ENCODE data around the gene SLC17A5. TPM values are rescaled to one million over a fixed set of nuclear protein-coding genes. Genes with fewer than 3 reads are reported as not detected.

SLC17A5 gene
- total RNA-seq, 2 experiments from 2014 or later: 5.3 to 6.2 TPM

GRCh38 chr6:73632346-73632745, 21.4 kb downstream of the SLC17A5 start:
- Histone ChIP-seq H3K27ac (ENCODE audit: low read depth in 1 of 2, low read length in 2 of 2) (no peak overlapping the region), H3K4me3 (ENCODE audit: low read length) (no peak overlapping the region), H3K36me3 (ENCODE audit: insufficient read depth, low read length) (peaks cover 57% of the 10 kb centered on the region), H3K9me3 (ENCODE audit: control insufficient read depth in 1 of 2, insufficient read depth in 1 of 2, low read length in 2 of 2) (no peaks in the 10 kb centered on the region), H3K27me3 (ENCODE audit: control insufficient read depth in 1 of 2, insufficient read depth in 2 of 2, low read length in 2 of 2) (no peaks in the 10 kb centered on the region), H3K4me1 (ENCODE audit: insufficient read depth, low read length) (no peaks in the 10 kb centered on the region)
- no peaks in the 10 kb centered on the region for H3K9me3 Mint-ChIP-seq
- H3K36me3 Mint-ChIP-seq (ENCODE audit: low read depth): peaks cover 65% of the 10 kb centered on the region
- TF ChIP-seq CTCF (IDR thresholded peaks at IDR 0.05): no peak
- no peak for DNase-seq
- CTCF ChIA-PET: interaction anchor here (0.8 kb wide), 1 partner anchor 11 kb away, joined by 4 read pairs; no protein-coding TSS in a partner anchor
- H3K27me3 Mint-ChIP-seq: no peaks in the 10 kb centered on the region
- H3K27ac Mint-ChIP-seq: no peak overlapping the region
- no peaks in the 10 kb centered on the region for H3K4me1 Mint-ChIP-seq (ENCODE audit: low read depth)
- H3K4me3 Mint-ChIP-seq: no peak overlapping the region
- intact Hi-C loops (cut with DNase I, micrococcal nuclease): no loop called here
- no peak for ATAC-seq (ENCODE audit: poor library complexity)
- POLR2A ChIA-PET: interaction anchor here (1.0 to 1.5 kb wide), 3 partner anchors 109 to 119 kb away, joined by 3 to 4 read pairs (median 3); partner anchors contain the start of gene EEF1A1

- Mint-ChIP-seq H3K4me1 (ENCODE audit: low read depth) (no peaks in the 10 kb centered on the region), H3K36me3 (ENCODE audit: low read depth) (peaks cover 60% of the 10 kb centered on the region), H3K27me3 (no peaks in the 10 kb centered on the region), H3K4me3 (no peak overlapping the region), H3K9me3 (no peaks in the 10 kb centered on the region), H3K27ac (no peak overlapping the region)
- Histone ChIP-seq H3K27me3 (ENCODE audit: control insufficient read depth in 1 of 2, insufficient read depth in 2 of 2, low read length in 2 of 2) (no peaks in the 10 kb centered on the region), H3K4me3 (ENCODE audit: low read length) (no peak overlapping the region), H3K36me3 (ENCODE audit: insufficient read depth, low read length) (peaks cover 52% of the 10 kb centered on the region), H3K27ac (ENCODE audit: low read depth in 1 of 2, low read length in 2 of 2) (no peak overlapping the region), H3K9me3 (ENCODE audit: control insufficient read depth in 1 of 2, insufficient read depth in 1 of 2, low read length in 2 of 2) (no peaks in the 10 kb centered on the region), H3K4me1 (ENCODE audit: insufficient read depth, low read length) (no peaks in the 10 kb centered on the region)
- intact Hi-C loops (cut with DNase I, micrococcal nuclease): no loop called here
- DNase-seq (no peak), ATAC-seq (ENCODE audit: poor library complexity) (no peak)
- POLR2A ChIA-PET: interaction anchor here (1.1 to 1.5 kb wide), 2 partner anchors 108 to 111 kb away, joined by 3 to 4 read pairs; partner anchors contain the start of gene EEF1A1
- TF ChIP-seq CTCF (IDR thresholded peaks at IDR 0.05): no peak
- CTCF ChIA-PET: no interaction called here
These were observed 21.9 kb downstream of the SLC17A5 start for GRCh38 chr6:73631849-73632248.

GRCh38 chr6:73630401-73630800, 23.4 kb downstream of the SLC17A5 start:
- POLR2A ChIA-PET: no interaction called here
- intact Hi-C loops (cut with DNase I, micrococcal nuclease): no loop called here
- no peaks in the 10 kb centered on the region for H3K9me3 Mint-ChIP-seq

More at GRCh38 chr6:73630401-73630800, 23.4 kb downstream of the SLC17A5 start:
- DNase-seq (no peak), ATAC-seq (ENCODE audit: poor library complexity) (no peak)
- H3K27ac ChIP-seq (ENCODE audit: low read depth in 1 of 2, low read length in 2 of 2): no peak overlapping the region
- no peak for TF ChIP-seq CTCF (IDR thresholded peaks at IDR 0.05)
- H3K27me3 Mint-ChIP-seq: no peaks in the 10 kb centered on the region
- H3K27me3 ChIP-seq (ENCODE audit: control insufficient read depth in 1 of 2, insufficient read depth in 2 of 2, low read length in 2 of 2): no peaks in the 10 kb centered on the region
- no peaks in the 10 kb centered on the region for H3K4me1 ChIP-seq (ENCODE audit: insufficient read depth, low read length)
- H3K9me3 ChIP-seq (ENCODE audit: control insufficient read depth in 1 of 2, insufficient read depth in 1 of 2, low read length in 2 of 2): no peaks in the 10 kb centered on the region
- H3K4me1 Mint-ChIP-seq (ENCODE audit: low read depth): peaks cover 7% of the 10 kb centered on the region
- no peak overlapping the region for H3K27ac Mint-ChIP-seq
- peaks cover 56% of the 10 kb centered on the region for H3K36me3 Mint-ChIP-seq (ENCODE audit: low read depth)
- peaks cover 51% of the 10 kb centered on the region for H3K36me3 ChIP-seq (ENCODE audit: insufficient read depth, low read length)
- no peak overlapping the region for H3K4me3 ChIP-seq (ENCODE audit: low read length)
- no peak overlapping the region for H3K4me3 Mint-ChIP-seq
- CTCF ChIA-PET: interaction anchor here (0.6 kb wide), 1 partner anchor 15 kb away, joined by 3 read pairs; no protein-coding TSS in a partner anchor

Data from CD4-positive, alpha-beta T cell (primary cell).